GM19239 (cell line): ENCODE results near the gene PTPRD.
"Not testable (repeated sequence)": the region's sequence is repeated elsewhere in the genome, so short reads cannot be mapped to it uniquely, and the experiment has no call there.

Source experiments
- DNase-seq: peaks from one replicate; pipeline ENCODE4 v3.0.0; 2011; ENCODE audit warnings: low spot score; ENCODE audit not compliant: insufficient read length
- FAIRE-seq: peaks from 2 replicates; lab custom pipeline; 2011; peaks lifted over from hg19 to GRCh38; lab: Jason Lieb, UNC

Gene PTPRD

GRCh38 chr9:9478741-9479140 is 1134.1 kb downstream of the PTPRD start:
- FAIRE-seq = no peak
- no peak for DNase-seq

DNA sequence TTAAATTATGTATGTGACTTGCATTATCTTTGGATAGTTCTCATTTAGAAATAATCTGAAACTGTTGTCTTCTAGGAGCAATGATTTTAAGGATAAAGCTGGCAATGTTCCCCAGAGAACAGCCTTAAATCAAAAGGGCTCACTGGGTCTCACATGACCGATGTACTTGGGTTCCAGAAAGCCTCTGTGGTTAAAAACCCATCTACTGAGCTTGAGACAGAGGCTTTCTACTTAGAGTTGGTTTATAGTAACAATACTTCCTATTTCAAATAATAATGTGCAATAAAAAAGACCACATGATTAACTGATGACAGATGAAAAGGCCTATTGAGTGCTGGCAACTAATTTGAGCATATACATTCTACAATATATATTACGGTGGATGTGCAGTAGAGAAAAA is 1143.5 kb downstream of the PTPRD start:
- no peak for DNase-seq
- FAIRE-seq = no peak

GRCh38 chr9:9441874-9442273 is 1170.9 kb downstream of the PTPRD start:
- DNase-seq, FAIRE-seq: not testable (repeated sequence)

- no peak for DNase-seq
- FAIRE-seq = no peak
Measured at GRCh38 chr9:9437641-9438040, 1175.2 kb downstream of the PTPRD start.

DNA sequence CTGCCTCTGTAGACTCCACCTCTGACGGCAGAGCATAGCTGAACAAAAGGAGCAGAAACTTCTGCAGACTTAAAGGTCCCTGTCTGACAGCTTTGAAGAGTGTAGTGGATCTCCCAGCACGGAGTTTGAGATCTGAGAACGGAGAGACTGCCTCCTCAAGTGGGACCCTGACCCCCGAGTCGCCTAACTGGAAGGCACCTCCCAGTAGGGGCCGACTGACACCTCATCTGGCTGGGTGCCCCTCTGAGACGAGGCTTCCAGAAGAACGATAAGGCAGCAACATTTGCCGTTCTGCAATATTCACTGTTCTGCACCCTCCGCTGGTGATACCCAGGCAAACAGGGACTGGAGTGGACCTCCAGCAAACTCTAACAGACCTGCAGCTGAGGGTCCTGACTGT is 1186.3 kb downstream of the PTPRD start:
- DNase-seq, FAIRE-seq: not testable (repeated sequence)

- DNase-seq (no peak), FAIRE-seq (no peak)
Measured at GRCh38 chr9:9412241-9412640, 1200.6 kb downstream of the PTPRD start.

- FAIRE-seq (no peak), DNase-seq (no peak)
Measured at GRCh38 chr9:9410736-9411135, 1202.1 kb downstream of the PTPRD start.

- DNase-seq (no peak), FAIRE-seq (no peak)
Measured at GRCh38 chr9:9399982-9400381, 1212.8 kb downstream of the PTPRD start.

DNA sequence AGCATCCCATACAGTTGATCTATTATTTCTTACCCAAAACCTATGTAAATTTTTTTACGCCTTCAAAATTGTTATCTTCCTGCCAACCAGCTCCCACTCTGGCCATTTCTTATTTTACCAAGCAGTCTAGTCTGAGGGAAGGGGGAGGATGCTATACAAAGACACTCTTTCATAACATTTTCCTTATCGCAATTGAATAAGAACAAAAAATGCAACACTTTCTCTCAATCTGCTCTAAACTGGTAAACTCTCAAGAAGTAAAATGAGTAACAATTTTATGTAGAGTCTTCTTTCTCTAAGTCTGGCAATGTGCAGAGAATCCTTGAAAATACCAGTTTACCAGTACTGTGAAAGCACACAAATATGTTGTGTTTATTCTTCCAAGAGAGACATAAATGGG is 1216.3 kb downstream of the PTPRD start:
- DNase-seq = no peak
- no peak for FAIRE-seq

- FAIRE-seq = no peak
- DNase-seq = no peak
Measured at GRCh38 chr9:9395539-9395938, 1217.3 kb downstream of the PTPRD start.

- no peak for DNase-seq
- FAIRE-seq = no peak
Measured at GRCh38 chr9:9392755-9393154, 1220.0 kb downstream of the PTPRD start.

DNA sequence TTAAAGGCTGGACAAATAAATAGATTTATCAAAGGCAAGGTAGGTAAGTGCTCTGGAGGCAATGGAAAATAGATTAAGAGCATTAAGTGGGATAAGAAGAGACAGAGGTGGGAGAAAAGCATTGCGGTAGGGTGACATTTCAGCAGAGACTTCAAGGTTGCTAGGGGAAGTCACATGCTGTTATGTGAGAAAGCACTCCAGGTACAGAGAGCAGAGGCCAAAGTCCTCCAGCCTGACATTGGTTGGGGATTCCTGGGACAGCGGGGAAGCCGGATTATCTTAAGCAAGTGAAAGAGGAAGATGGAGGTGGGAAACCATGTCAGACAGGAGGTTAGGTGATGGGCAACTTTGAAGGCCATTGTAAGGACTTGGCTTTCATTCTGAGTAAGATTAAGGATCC is 1222.9 kb downstream of the PTPRD start:
- no peak for DNase-seq
- FAIRE-seq = no peak

GRCh38 chr9:9387511-9388115 is 1225.2 kb downstream of the PTPRD start:
- FAIRE-seq (no peak), DNase-seq (no peak)

DNA sequence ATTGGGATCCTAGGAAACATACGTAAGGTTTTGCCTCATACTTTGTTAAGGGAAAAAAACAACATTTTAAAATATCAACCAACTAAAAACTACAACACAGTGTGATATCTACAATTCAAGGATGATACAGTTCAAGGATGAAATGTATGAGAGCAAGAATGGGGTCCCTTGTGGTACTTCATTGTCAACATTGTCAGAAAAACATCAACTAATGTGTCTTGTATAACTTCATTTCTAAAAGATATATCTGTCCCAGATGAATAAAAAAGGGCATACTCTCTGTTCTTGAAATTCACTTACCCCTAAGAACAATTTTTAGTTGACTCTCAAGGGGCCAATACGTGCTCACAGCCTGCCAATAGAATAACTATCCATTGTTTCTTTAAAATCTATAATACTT is 1250.5 kb downstream of the PTPRD start:
- DNase-seq (no peak), FAIRE-seq (no peak)

GRCh38 chr9:9352877-9353481 is 1259.8 kb downstream of the PTPRD start:
- FAIRE-seq (no peak), DNase-seq (no peak)

- DNase-seq = no peak
- FAIRE-seq = no peak
Measured at GRCh38 chr9:9341203-9341602, 1271.6 kb downstream of the PTPRD start.

- DNase-seq = no peak
- no peak for FAIRE-seq
Measured at GRCh38 chr9:9337129-9337528, 1275.7 kb downstream of the PTPRD start.

GRCh38 chr9:9326749-9327148 is 1286.1 kb downstream of the PTPRD start:
- FAIRE-seq (no peak), DNase-seq (no peak)

DNA sequence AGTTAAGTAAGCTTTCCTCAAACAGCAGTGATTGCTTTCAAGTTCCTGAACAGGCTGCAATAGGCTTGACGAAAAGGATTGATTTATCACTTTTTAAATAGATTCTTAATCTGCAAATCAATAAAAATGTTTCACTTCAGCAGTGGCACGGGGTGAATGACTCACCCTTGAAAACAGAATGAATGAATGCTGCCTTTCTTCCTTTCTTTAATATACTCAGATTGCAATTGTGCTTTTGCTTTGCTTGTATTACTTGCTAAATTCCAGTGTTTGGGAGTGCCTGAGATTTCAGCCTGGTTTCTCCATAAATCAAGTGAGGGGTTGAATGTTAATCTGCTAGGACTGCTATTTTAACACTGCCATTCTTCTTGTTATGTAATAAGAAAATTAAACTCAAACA is 1293.8 kb downstream of the PTPRD start:
- FAIRE-seq = no peak
- no peak for DNase-seq

DNA sequence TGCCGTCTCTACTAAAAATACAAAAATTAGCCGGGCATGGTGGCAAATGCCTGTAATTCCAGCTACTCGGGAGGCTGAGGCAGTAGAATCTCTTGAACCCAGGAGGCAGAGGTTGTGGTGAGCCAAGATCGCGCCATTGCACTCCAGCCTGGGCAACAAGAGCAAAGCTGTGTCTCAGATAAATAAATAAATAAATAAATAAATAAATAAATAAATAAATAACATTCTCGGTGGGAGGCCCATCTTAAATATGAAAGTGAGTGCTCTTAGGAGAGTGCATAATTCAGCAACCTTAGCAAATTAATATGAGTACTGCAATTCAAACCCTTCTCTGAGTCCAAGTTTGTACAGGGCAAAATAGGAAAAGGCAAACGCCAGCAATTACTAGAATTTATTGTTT is 1302.1 kb downstream of the PTPRD start:
- FAIRE-seq, DNase-seq: not testable (repeated sequence)

- FAIRE-seq (no peak), DNase-seq (no peak)
Measured at GRCh38 chr9:9305600-9305999, 1307.2 kb downstream of the PTPRD start.

DNA sequence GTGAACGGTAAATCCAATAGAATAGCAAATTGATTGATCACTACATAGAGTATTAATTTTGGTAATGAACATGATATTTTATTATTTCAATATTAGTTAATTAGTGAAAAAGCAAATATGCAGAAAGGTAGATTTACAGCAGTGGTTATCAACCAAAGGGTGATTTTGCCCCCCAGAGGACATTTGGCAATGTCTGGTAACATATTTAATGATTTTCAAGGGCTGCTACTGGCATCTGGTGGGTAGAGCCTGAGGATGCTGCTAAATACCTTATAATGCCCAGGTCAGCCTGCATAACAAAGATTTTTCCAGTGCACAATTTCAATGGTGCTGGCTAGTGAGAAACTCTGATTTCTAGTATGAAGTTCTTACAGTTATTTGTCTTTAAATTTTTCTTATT is 1313.7 kb downstream of the PTPRD start:
- DNase-seq = no peak
- no peak for FAIRE-seq
